SIG-M5 treated with dmso at 0.1 percent for 504 hours (cell line): ENCODE measurements around the gene AGBL1.

Experiments used
- DNase-seq: peaks from one replicate; lab custom pipeline; 2025; ENCODE audit not compliant: unreplicated experiment; lab: John Stamatoyannopoulos, UW

AGBL1 gene

DNA sequence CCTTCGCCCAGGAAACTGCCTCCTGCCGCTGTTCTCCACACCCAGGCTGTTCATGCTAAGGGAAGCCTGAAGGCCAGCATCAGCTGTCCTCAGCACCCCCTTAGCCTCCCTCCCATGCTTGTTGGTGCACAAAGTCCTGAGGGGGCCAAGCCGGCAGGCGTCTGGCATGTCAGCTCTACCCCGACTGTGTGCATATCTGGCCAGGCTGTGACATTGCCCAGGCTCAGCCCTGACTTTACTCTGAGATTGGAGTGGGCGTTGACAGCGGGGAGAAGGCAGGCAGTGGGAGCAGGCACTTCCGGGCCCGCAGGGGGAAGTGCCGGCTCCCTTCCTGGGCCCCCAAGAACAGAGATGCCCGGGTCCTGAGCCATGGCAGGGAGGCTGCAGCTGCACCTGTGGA, 492.2 kb downstream of the AGBL1 start:
- DNase-seq = no peak

DNA sequence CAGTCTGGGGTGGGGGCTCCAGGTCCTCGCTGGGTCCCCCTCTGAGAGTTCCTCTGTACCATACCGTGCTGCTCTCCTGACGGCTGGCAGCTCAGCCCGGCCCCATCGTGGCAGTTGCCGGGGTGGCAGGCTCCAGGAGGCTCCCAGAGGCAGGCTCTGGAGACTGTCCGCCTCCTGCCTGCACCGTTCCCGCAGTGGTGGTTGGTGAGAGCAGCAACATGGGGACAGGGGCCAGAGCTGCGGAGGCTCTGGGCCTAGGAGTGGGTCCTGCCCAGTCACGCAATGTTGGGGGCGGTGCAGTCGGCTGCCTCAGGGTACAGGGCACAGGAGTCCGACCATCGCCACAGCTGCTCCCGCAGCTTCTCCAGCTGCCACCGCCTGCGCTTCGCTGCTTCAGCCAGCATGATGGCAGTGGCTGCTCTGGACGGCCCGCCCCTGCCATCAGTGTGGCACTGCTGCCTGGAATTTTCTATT, 492.7 kb downstream of the AGBL1 start:
- DNase-seq = no peak

- DNase-seq = no peak
These were observed 493.8 kb downstream of the AGBL1 start for GRCh38 chr15:86573476-86573875.

- no peak for DNase-seq
These were observed 508.7 kb downstream of the AGBL1 start for GRCh38 chr15:86588413-86588812.

- DNase-seq = no peak
These were observed 510.8 kb downstream of the AGBL1 start for GRCh38 chr15:86590461-86590860.

DNA sequence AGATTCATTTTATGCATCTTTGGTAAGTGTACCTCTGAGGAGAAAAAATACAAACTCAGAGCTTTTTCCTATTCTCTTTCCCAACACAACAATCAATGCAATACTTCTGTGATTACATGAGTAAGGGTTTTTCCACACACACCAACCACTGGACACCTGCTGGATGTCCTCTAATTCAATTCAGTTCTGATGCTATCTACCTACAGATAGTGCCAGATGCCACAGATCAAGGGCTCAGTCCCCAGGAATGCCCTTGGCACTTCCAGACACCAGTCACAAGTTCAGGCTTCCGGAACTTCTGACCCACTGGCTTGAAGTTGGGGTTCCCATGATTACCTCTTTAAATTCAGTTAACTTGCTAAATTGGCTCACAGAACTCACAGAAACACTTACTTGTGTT, 511.5 kb downstream of the AGBL1 start:
- no peak for DNase-seq

DNA sequence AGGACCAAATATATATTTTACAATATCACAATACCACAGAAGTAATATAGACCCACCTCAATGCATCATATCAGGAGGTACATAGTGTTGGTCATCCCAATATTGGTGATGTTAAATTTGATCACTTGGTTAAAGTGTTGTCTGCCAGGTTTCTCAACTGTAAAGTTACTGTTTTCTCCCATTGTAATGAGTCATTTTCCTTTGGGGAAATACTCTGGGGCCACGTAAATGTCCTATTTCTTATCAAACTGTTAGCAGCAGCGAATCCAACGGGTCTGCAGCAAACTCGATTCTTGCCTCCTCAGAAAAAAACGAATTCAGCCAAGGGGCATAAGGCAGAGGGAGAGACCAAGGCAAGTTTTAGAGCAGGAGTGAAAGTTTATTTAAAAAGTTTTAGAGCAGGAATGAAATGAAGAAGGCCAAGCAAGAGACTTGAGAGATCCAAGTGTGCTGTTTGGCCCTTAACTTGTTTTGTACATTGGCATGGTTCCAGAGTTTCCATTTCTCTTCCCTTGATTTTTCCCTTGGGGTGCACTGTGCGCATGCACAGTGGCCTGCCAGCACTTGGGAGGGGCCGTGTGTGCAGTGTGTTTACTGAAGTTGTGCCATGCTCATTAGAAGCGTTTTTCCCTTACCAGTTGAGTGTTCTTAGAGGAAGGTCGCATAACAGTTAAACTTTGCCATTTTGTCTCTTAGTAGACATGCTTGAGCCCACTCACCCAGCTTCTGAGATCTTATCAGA, 512.5 kb downstream of the AGBL1 start:
- no peak for DNase-seq

- DNase-seq = no peak
These were observed 516.1 kb downstream of the AGBL1 start for GRCh38 chr15:86595741-86596140.

- no peak for DNase-seq
These were observed 523.8 kb downstream of the AGBL1 start for GRCh38 chr15:86603466-86603865.

DNA sequence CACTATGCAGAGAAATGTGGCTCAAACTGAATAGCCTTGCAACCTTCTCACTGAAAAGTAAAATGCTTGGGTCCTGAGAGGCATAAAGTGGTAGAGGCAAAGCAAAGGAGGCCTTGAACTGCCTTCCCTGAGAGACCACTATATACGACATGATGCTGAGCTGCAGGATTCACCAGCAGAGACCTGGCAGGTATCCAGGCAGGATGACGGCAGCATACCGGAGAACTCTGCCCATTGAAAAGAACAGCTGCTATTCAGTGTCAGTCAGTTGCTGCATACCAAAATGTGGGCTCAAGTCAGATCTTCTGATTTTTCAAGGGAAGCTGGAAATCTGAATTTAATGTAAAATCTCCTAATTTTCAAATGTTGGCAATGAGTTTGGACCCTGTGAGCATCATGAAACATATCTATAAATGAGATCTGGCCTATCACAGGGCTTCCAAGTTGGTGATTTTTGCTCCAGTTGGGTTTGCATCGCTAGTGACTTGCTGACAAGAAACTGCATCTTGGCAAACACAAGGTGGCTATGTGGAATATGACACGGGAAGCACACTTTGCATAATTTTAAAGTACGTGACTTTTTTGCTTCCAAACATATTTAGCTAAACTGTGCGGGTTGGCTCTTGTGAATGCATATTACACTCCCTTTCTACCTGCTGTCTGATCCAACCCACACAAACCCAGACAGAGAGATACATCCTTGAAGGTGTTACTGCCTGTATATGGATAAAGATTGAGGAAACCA, 529.0 kb downstream of the AGBL1 start:
- DNase-seq = no peak

GRCh38 chr15:86609275-86609674, 529.6 kb downstream of the AGBL1 start:
- no peak for DNase-seq

GRCh38 chr15:86610038-86610437, 530.4 kb downstream of the AGBL1 start:
- no peak for DNase-seq

GRCh38 chr15:86611417-86612040, 531.9 kb downstream of the AGBL1 start:
- DNase-seq = no peak

GRCh38 chr15:86615411-86615810, 535.7 kb downstream of the AGBL1 start:
- DNase-seq = no peak

- no peak for DNase-seq
These were observed 536.1 kb downstream of the AGBL1 start for GRCh38 chr15:86615816-86616215.

GRCh38 chr15:86616771-86617170, 537.1 kb downstream of the AGBL1 start:
- DNase-seq = no peak

GRCh38 chr15:86620157-86620556, 540.5 kb downstream of the AGBL1 start:
- no peak for DNase-seq

DNA sequence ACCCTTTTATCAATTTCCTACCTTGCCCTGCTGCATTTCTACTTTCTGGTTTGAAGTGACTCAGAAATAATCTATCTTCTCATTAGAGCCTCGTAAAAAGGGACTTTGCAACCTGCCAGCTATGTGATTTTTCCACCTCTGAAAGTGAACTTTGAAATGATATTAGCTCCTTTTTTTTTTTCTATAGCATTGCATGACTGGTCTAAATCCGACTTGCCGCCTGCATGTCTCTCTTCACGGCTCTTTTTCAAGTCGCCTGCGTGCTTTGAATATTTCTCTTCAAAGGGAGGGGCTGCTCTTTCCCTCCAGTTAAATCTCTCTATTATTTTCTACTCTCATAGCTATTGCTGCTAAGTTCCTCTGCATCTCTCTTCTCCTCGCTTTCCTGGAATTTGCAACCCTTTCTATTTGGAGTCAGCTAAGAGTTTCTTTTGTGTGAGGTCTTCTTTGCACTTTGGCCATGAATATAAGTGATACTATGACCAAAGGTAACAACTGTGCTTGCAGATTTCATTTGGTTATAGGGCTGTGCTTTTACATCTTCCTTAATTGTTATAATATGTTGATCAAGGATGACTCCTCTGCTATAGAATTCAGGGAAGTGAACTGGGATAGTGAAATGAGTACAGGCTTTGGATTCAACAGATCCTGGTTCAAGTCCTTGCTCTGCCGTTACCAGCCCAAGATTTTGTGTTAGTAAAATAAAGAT, 541.1 kb downstream of the AGBL1 start:
- DNase-seq = no peak

DNA sequence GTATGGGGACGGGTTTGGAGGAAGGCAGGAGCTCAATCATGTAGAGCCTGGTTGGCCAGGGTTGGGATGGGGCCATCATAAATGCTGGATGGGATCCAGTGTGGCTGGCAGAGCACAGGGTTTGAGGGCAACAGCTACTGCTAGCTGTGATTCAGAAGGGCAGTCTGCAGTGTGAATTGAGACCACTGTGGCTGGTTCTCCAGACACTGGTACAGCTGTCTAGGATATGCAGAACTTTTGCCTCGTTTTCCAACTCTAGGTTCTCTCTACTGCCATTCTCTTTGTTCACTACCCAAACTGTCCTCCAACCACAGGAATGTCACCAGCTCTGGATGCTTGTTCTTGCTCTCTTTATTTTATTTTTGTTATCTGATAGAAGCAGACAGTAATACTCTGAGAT, 543.6 kb downstream of the AGBL1 start:
- DNase-seq = no peak

DNA sequence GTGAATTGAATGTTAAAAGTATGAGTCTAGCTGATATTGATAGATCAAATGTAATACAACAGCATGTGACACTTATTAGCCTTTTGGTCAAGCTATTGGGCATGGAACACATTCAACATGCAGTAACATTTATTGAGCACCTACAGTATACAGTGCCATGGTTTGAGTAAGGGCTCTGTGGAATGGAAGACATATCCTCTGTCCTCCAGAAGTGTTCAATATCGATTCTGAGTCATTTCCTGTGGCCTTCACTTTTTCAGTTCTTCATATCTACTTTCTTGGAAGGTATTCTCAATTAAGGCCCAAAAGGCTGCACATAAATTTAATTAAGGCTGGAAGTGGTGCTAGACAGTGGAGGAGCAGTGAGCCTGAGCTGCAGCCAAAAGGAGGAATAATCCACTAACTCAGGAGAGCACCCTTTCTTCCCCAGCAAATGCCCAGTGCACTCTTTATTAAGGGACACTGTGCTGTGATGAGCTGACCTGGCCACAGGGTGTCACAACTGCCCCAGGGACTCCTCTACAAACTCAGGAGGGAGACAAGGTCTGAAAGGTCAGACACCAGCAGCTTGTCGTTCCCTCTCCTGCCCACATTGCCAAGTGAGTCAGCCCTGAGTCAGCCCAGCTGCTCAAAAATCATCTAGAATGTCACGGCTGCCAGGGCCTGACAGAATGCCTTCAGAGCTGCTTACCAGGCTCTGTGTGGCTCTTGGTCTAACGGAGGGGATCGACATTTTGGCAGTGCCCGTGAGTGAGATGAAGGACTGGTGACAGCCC, 544.8 kb downstream of the AGBL1 start:
- DNase-seq = peak; percentile 60
